NB4 (cell line): ENCODE measurements around the gene ZNF200.

Source experiments
- DNase-seq: peaks from one replicate; pipeline ENCODE4 v3.0.0; 2010; ENCODE audit warnings: low read depth
- H3K4me3 ChIP-seq: one replicate; pipeline ENCODE4 v1.5.1; 2011; ENCODE audit warnings: mild to moderate bottlenecking, low read depth, low read length, moderate library complexity
- MYC ChIP-seq: IDR thresholded peaks from 2 replicates; pipeline ENCODE4 v1.6.1; 2011; ENCODE audit warnings: low read depth, low read length
- POLR2A ChIP-seq: IDR thresholded peaks from 2 replicates; pipeline ENCODE4 v1.6.1; 2011; ENCODE audit warnings: mild to moderate bottlenecking; ENCODE audit not compliant: insufficient read length; ENCODE audit errors: extremely low read depth
- TF ChIP-seq, protein P1 (sequence below): IDR thresholded peaks from one replicate; pipeline ENCODE4 v1.5.1; 2012; ENCODE audit warnings: low read depth, low read length
- TF ChIP-seq, protein P2 (sequence below): IDR thresholded peaks from 2 replicates; pipeline ENCODE4 v1.6.1; 2011; ENCODE audit warnings: low read depth, low read length

The ZNF200 gene

DNA sequence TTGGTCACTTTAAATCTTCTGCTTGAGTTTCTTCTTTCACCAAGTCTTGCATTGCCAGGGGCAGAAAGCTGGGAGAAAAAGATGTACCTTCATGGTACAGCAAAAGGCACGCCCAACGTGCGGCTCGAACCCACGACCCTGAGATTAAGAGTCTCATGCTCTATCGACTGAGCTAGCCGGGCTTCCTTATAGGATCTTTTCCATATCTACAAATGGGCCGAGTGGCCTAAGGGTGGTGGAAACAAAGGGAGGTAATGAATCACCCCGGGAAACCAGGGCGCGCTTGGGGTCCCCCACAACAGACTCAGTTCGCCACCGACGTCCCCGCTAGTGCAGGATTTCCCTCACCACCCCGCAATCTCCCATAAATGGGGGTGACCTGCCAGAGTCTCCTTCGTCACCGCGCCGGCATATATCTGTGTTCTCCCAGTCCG is 54.5 kb downstream of the ZNF200 start:
- TF ChIP-seq POLR2A, result no peak
- TF ChIP-seq MYC, result no peak
- TF ChIP-seq, protein P1, sequence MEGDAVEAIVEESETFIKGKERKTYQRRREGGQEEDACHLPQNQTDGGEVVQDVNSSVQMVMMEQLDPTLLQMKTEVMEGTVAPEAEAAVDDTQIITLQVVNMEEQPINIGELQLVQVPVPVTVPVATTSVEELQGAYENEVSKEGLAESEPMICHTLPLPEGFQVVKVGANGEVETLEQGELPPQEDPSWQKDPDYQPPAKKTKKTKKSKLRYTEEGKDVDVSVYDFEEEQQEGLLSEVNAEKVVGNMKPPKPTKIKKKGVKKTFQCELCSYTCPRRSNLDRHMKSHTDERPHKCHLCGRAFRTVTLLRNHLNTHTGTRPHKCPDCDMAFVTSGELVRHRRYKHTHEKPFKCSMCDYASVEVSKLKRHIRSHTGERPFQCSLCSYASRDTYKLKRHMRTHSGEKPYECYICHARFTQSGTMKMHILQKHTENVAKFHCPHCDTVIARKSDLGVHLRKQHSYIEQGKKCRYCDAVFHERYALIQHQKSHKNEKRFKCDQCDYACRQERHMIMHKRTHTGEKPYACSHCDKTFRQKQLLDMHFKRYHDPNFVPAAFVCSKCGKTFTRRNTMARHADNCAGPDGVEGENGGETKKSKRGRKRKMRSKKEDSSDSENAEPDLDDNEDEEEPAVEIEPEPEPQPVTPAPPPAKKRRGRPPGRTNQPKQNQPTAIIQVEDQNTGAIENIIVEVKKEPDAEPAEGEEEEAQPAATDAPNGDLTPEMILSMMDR, result no peak
- no peak for DNase-seq
- no peak overlapping the region for H3K4me3 ChIP-seq

DNA sequence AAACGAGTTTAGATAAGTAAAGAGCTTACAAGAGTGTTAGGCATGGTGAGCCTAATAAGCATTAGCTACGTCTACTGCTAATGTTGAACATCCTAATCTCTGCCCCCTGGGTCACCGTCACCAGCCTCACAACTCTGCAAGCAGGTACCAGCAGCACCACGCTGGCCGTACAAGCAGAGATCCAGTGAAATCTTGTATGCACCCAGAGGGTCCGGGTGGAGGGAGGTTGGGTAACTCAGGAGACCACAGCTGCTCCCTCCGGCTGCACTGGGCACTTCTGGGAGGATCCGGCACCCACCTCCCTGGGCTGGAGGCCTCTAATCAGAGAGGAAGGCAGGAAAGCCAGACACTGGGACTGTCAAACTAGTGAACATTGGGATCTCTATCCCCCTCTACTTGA is 55.3 kb downstream of the ZNF200 start:
- DNase-seq, result no peak
- no peak overlapping the region for H3K4me3 ChIP-seq
- TF ChIP-seq MYC (no peak), POLR2A (no peak)
- TF ChIP-seq, protein P1, result no peak
- TF ChIP-seq, protein P2, sequence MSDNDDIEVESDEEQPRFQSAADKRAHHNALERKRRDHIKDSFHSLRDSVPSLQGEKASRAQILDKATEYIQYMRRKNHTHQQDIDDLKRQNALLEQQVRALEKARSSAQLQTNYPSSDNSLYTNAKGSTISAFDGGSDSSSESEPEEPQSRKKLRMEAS, result no peak

DNA sequence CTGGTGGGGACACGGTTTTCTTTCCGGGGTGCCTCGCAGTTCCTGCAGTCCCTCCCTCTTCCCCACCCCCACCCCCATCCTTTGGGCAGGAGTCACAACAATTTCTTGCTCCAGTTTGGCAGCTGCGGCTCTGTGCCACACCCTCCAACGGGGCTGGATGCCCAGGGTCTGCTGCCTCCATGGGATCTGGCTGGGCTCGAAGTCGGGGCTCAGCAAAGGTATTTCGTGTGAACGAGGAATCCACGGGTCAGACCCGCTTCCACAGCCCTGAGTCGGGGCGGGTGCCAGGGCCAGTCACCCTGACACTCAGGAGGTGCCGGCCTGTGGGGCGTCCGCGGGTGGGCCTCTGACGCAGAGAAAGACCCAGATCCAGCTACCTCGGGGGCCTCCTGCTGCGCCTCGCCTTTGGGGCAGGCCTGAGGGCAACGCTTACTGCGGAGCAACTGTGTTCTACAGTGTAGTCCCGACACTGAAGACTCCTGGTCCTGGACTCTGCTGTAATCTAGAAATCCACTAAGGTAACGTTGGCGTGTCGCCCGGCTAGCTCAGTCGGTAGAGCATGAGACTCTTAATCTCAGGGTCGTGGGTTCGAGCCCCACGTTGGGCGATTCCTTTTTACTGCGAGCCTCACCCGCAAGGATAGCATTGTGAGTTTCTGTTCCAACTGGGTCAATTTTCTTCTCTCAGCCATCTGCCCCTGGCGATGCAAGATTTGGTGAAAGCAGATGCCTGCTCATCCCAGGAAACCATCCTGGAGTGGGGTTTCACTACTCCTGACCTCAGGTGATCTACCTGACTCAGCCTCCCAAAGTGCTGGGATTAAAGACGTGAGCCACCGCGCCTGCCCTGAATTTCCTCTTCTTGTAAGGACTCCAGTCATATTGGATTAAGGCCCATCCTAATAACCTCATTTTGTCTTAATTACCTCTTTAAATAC is 59.5 kb downstream of the ZNF200 start:
- peak; percentile 40 for DNase-seq
- TF ChIP-seq, protein P1, result no peak
- TF ChIP-seq MYC (no peak), POLR2A (no peak)
- TF ChIP-seq, protein P2, result no peak
- no peak overlapping the region for H3K4me3 ChIP-seq

DNA sequence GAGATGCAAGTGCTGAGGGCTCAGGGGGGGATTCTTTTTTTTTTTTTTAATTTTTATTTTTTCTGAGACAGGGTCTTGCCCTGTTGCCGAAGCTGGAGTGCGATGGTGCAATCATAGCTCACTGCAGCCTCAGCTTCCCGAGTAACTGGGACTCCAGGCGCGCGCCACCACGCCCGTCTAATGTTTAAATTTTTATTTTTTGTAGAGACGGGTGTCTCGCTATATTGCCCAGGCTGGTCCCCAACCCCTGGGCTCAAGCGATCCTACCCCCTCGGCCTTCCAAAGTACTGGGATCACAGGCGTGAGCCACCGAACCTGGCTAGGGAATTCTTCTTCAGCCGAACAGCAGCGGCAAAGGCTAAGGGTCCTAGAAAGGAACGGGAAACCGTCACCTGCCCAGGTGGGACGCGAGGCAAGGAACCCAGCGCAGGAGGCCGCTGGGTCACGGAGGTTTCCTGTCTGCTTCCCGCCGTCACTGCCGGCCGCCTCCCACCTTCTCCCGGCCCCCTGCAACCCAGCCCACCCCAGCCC is 60.3 kb downstream of the ZNF200 start:
- DNase-seq, result no peak
- no peak overlapping the region for H3K4me3 ChIP-seq
- TF ChIP-seq, protein P2, result no peak
- TF ChIP-seq, protein P1, result no peak
- TF ChIP-seq POLR2A (no peak), MYC (no peak)

DNA sequence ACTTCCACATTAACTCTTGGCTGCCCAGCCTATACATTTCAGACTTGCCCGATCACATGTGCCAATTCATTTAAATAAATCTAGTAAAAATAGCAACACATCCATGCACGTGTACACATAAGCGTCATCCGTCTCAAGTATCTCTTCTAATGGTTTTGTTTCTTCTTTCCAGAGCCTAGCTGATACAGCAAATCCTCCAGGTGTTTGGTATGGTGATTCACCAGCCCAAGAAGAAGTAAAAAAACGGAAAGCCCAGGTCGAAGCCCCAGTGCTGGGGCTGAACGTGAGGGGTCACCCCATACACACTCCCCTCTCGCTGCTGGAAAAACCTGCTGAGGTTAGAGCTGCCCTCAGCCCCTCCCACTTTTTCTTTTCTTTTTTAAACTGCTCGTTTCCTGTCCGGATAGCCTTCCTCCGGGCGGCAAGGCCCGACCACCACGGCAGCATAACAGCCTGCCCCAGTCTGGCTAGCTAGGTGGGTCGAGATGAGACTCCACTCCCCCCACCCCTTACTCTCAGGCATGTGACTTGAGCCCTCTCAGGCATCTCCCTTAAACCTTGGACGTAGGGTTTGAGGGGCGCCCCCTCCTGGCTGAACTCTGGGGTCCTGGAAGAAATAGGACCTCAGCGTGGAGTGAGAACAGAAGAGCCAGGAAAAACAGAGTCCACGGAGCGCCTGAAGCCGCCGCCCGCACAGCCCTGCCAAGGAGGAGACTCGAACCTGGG is 60.9 kb downstream of the ZNF200 start:
- H3K4me3 ChIP-seq, result no peak overlapping the region
- peak; percentile 73 for DNase-seq
- TF ChIP-seq, protein P1, result peak; percentile 79
- TF ChIP-seq, protein P2, result peak; percentile 79
- no peak for TF ChIP-seq POLR2A
- TF ChIP-seq MYC, result no peak
